ENCODE data around the gene FOXP3.

The FOXP3 gene

DNA sequence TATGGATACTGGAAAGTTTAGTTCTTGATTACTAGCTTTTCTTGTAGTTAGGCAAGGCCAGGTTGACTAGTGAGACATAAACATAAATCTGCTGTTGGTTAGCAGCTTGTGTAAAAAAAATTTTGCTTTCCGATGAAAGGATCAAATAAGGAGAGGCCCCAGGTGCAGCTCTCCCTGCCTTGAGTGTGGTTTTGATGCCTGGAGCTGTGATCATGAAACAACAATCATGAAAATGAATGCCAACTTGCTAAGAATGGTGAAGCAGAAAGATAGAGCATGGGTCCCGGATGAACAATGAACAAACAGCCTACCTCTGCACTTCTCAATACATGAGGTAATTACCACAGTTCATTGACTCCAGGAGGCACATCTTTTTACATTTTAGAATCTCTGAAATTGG lies 50.1 kb downstream of the FOXP3 start:
- DNase-seq (ENCODE audit: low spot score) = no peak

DNA sequence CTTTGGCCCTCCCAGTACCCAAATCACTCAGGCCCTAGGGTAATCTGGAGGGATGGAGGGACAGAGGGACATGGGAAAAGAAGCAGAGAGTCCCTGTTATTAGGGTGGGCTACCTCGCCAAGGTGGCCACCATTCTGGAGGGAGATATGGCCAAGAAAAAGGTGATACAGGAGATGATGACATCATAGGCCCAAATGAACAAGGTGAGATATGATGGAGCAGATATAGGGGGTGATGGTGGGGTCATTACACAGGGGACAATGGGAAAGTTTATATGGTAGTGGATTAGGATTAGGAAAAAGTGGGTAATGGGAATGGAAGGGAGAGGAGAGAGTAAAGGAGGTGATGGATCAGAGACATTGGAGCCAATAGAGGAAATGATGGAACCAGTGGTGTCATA lies 51.6 kb downstream of the FOXP3 start:
- DNase-seq (ENCODE audit: low spot score) = no peak

GRCh38 chrX:49212209-49212608 lies 52.3 kb downstream of the FOXP3 start:
- no peak for DNase-seq (ENCODE audit: low spot score)

DNA sequence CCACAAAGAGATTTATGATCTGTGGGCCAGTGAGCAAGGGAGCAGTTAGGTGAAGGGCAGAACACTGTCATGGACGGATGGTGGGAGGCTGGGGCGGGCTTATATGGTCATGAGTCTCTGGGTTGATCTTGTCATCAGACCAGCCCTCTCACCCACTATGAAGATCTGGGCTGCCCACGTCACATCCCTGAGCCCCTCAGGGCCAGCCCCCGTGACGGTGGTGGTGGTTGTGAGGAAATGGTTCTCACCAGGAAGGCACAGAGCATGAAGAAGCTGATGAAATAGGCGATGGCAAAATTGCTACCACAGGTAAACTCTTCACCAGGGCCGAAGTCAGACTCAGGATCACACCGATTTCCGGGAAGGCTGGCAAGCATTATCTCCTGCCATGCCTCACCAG lies 53.4 kb downstream of the FOXP3 start:
- DNase-seq (ENCODE audit: low spot score) = no peak

DNA sequence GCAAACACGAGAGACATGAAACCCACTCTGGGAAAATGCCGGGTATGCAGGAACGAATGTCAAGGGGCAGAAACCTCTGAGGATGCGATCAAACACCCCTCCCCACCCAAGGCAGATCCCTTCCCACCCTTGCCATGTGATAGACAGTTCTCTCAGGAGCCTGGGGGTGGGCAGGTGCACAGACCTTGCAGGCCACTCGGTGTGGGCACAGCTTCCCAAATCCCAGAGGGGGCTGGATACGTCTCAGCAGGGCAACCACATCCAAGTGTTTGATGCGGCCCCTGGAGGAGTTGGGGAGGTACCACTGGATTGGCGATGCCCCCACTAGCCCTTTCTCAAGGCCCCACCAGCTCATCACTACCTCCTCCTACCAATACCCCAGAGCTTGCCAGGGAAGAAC lies 54.1 kb downstream of the FOXP3 start:
- no peak for DNase-seq (ENCODE audit: low spot score)

DNA sequence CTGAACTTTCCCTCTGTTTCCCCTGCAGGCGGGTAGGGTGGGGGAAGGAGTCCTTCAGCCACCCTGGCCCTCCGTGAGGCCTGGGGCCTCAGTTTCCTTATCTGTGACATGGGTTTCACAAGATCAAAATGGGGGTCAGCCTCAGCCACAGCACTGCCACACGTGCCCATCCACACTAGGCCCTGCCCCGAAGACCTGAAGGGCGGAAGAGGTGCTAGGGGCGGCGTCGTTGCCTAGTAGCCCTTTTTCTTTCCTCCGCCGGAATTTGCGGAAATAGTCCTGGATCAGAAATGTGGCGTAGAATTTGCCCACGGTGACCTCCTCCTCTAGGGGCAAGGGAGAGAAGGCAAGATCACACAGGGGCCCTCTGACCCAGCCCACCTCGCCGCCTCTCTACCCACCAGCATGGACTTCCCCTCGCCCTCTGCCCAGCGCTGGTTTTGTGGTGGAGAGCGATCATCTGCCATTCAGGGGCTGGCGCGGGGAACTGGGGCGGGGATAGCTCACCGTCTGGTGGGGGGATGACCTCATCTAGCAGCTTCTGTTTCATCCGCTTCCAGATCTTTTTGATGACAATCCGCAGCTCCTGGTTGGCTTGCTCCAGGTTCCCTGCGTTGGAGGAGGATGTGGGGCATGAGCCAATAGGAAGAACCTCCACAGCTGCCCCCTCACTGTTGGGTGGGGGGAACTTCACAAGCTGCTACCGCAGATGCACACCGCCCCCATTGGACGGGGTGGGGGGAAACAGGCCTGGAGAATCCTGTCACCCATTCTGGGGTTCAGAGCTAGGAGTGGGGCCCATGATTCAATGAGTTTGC lies 54.9 kb downstream of the FOXP3 start:
- no peak for DNase-seq (ENCODE audit: low spot score)

GRCh38 chrX:49208399-49208798 lies 56.1 kb downstream of the FOXP3 start:
- no peak for DNase-seq (ENCODE audit: low spot score)

DNA sequence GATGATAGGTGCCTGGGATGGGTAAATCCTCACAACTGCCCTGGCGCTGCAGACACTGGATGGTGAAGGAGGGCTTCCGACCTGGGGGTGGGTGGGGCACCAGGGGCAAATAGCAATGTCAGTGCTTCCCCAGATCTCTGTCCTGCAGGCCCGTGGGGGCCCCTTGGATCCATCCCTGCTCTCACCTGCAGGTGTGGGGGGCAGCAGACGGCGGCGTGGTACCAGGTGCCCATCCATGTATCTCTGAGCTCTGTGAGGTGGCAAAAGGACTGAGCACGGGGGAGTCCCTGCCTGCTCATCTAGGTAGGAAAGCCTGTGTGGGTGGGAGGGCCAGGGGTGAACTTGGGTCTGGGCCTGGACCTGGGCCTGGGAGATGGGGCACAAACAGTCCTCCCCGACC lies 58.0 kb downstream of the FOXP3 start:
- no peak for DNase-seq (ENCODE audit: low spot score)

- no peak for DNase-seq (ENCODE audit: low spot score)
These were observed 59.1 kb downstream of the FOXP3 start for GRCh38 chrX:49205443-49205842.

DNA sequence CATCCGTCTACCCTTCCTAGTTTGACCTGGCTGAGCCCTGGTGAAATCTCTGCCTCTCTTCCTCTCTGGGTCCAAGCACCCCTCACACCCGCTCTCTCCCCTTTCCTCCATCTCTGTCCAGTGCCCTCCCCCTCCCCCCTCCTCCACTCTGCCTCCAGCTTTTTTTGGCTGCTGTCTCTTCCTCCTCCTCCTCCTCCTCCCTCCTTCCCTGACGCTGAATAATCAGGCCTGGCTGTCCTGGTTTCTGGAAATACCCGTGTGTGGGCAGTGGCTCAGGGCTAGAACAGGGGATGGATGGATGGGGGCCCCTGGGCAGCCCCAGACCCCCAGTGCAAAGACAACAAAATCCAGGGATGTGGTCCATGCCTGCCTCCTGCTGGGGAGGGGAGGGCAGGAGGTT lies 59.8 kb downstream of the FOXP3 start:
- DNase-seq (ENCODE audit: low spot score) = no peak

DNA sequence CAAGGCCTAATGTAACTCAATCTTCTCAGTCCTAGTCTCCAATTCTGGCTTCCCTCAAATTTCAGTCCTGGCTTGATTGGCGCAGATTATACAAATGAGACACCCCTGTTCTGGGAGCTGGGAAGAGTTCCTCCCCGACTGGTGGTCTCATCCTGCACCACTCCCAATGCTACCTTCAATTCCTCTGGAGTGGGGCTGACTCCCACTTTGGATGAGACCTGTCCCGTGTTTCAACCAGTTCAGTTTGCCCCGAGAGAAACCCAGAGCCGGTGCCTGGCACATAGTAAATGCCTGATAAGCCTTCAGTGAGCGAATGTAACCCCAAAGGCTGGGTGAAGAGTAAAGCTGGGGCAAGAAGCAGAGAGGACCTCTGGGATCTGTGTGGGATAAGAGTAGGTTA lies 60.5 kb downstream of the FOXP3 start:
- no peak for DNase-seq (ENCODE audit: low spot score)

DNA sequence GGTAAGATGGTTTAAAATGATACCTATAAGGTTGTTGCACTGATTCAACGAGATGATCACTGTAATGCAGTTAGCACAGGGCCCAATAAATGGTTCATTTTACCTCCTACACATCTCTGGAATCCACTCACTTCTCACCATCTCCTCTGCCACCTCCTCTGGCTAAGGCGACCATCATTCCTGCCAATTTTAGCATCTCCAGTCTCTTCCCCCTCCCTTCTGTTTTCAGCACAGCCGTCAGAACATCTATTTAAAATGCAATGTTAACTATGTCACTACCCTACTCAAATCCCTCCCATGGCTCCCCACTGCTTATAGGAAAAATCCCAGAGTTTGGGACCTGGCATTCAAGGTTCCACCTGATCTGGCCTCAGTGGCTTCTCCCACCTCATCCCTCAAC lies 61.0 kb downstream of the FOXP3 start:
- DNase-seq (ENCODE audit: low spot score) = no peak

DNA sequence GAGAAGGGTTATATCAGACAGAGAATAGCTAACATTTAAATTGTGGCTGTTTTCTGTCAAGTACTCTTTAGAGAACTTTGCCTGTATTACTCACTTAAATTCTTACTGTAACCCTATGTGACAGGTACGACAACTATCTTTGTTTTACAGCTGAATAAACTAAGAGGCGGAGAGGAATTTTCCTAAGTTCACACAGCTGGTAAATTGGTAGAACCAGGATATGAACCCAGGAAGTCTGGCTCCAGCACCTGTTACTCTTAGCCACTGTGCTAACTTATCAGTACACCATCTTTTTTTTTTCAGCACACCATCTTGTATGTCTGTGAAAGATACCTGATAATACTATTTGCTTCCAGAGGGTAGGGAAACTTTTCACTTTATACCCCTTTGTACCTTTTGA lies 62.5 kb downstream of the FOXP3 start:
- DNase-seq (ENCODE audit: low spot score) = no peak
